ENCODE data around the gene CD3E. TPM values are rescaled to one million over a fixed set of nuclear protein-coding genes. Genes with fewer than 3 reads are reported as not detected.
A peak's percentile ranks its signal among the peaks of the same experiment; 100 is the strongest.

Gene CD3E
- total and polyA plus RNA-seq, 2 of the 13 experiments (the other 11 are each of a cell fraction or from before 2014, with no cell fraction given) = not detected

DNA sequence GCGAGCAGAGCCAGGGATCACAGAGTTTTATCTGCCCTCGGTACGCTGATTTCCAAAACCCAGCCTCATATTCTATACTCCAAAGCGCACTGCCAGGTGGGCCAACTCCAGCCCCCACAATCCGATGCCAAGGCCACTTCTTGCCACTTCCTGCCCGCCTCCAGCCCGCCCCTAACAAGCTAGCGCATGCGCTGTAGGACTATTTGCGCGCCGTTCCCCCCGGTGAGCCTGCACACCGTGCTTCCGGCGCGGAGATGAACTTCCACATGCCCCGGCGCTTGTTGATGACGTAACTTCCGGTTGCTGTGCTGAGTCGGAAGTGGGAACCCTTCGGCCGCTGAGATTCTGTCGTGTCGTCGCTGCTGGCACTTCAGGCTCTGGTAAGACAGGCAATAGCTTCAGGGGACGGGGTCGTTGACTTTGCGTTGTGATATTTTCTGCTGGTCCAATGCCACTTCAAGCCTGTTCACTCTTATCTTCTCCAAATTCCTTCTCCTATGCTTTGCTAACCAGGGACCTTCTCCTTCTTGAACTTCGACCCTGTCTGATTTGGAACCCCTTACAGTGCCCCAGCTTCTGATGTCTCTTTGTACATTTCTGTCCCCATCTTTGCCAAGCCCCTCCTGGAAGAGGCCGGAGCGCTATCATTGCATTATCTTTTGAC is 54.9 kb downstream of the CD3E start, which contains the start of gene UBE4A (continued):
- TF ChIP-seq, protein P1, sequence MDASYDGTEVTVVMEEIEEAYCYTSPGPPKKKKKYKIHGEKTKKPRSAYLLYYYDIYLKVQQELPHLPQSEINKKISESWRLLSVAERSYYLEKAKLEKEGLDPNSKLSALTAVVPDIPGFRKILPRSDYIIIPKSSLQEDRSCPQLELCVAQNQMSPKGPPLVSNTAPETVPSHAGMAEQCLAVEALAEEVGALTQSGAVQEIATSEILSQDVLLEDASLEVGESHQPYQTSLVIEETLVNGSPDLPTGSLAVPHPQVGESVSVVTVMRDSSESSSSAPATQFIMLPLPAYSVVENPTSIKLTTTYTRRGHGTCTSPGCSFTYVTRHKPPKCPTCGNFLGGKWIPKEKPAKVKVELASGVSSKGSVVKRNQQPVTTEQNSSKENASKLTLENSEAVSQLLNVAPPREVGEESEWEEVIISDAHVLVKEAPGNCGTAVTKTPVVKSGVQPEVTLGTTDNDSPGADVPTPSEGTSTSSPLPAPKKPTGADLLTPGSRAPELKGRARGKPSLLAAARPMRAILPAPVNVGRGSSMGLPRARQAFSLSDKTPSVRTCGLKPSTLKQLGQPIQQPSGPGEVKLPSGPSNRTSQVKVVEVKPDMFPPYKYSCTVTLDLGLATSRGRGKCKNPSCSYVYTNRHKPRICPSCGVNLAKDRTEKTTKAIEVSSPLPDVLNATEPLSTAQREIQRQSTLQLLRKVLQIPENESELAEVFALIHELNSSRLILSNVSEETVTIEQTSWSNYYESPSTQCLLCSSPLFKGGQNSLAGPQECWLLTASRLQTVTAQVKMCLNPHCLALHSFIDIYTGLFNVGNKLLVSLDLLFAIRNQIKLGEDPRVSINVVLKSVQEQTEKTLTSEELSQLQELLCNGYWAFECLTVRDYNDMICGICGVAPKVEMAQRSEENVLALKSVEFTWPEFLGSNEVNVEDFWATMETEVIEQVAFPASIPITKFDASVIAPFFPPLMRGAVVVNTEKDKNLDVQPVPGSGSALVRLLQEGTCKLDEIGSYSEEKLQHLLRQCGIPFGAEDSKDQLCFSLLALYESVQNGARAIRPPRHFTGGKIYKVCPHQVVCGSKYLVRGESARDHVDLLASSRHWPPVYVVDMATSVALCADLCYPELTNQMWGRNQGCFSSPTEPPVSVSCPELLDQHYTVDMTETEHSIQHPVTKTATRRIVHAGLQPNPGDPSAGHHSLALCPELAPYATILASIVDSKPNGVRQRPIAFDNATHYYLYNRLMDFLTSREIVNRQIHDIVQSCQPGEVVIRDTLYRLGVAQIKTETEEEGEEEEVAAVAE (CRISPR knock-in tag; IDR thresholded peaks at IDR 0.05; ENCODE audit: borderline replicate concordance) = peak; percentile 25; the same call in 1 of the 2 replicates
- TF ChIP-seq, protein P2, sequence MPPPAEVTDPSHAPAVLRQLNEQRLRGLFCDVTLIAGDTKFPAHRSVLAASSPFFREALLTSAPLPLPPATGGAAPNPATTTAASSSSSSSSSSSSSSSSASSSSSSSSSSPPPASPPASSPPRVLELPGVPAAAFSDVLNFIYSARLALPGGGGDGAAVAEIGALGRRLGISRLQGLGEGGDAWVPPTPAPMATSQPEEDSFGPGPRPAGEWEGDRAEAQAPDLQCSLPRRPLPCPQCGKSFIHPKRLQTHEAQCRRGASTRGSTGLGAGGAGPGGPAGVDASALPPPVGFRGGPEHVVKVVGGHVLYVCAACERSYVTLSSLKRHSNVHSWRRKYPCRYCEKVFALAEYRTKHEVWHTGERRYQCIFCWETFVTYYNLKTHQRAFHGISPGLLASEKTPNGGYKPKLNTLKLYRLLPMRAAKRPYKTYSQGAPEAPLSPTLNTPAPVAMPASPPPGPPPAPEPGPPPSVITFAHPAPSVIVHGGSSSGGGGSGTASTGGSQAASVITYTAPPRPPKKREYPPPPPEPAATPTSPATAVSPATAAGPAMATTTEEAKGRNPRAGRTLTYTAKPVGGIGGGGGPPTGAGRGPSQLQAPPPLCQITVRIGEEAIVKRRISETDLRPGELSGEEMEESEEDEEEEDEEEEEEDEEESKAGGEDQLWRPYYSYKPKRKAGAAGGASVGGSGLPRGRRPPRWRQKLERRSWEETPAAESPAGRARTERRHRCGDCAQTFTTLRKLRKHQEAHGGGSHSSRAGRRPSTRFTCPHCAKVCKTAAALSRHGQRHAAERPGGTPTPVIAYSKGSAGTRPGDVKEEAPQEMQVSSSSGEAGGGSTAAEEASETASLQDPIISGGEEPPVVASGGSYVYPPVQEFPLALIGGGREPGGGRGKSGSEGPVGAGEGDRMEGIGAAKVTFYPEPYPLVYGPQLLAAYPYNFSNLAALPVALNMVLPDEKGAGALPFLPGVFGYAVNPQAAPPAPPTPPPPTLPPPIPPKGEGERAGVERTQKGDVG (CRISPR knock-in tag; IDR thresholded peaks at IDR 0.05; ENCODE audit: borderline replicate concordance) = peak; percentile 69; the same call in 1 of the 2 replicates
- 0 out of 2 replicates have a peak, but pooled peaks have one; percentile 46 for TF ChIP-seq RCOR2 (CRISPR knock-in tag; IDR thresholded peaks at IDR 0.05)
- peak; percentile 79 for TF ChIP-seq SIN3B (IDR thresholded peaks at IDR 0.05; ENCODE audit: low read length)
- peak; percentile 67; the same call in 1 of the 2 replicates for TF ChIP-seq KDM4B (CRISPR knock-in tag; IDR thresholded peaks at IDR 0.05)
- TF ChIP-seq NCOA1 (CRISPR knock-in tag; IDR thresholded peaks at IDR 0.05) = no peak
- TF ChIP-seq ZMYM2 (CRISPR knock-in tag; IDR thresholded peaks at IDR 0.05) = peak; percentile 97
- TF ChIP-seq POLR2AphosphoS5 (IDR thresholded peaks at IDR 0.05; ENCODE audit: low read depth, low read length) = peak; percentile 96
- TF ChIP-seq, protein P3, sequence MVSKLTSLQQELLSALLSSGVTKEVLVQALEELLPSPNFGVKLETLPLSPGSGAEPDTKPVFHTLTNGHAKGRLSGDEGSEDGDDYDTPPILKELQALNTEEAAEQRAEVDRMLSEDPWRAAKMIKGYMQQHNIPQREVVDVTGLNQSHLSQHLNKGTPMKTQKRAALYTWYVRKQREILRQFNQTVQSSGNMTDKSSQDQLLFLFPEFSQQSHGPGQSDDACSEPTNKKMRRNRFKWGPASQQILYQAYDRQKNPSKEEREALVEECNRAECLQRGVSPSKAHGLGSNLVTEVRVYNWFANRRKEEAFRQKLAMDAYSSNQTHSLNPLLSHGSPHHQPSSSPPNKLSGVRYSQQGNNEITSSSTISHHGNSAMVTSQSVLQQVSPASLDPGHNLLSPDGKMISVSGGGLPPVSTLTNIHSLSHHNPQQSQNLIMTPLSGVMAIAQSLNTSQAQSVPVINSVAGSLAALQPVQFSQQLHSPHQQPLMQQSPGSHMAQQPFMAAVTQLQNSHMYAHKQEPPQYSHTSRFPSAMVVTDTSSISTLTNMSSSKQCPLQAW (CRISPR knock-in tag; IDR thresholded peaks at IDR 0.05) = peak; percentile 70
- TF ChIP-seq, protein P4, sequence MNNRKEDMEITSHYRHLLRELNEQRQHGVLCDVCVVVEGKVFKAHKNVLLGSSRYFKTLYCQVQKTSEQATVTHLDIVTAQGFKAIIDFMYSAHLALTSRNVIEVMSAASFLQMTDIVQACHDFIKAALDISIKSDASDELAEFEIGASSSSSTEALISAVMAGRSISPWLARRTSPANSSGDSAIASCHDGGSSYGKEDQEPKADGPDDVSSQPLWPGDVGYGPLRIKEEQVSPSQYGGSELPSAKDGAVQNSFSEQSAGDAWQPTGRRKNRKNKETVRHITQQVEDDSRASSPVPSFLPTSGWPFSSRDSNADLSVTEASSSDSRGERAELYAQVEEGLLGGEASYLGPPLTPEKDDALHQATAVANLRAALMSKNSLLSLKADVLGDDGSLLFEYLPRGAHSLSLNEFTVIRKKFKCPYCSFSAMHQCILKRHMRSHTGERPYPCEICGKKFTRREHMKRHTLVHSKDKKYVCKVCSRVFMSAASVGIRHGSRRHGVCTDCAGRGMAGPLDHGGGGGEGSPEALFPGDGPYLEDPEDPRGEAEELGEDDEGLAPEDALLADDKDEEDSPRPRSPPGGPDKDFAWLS (CRISPR knock-in tag; IDR thresholded peaks at IDR 0.05; ENCODE audit: borderline replicate concordance) = no peak
- peak; percentile 93 for TF ChIP-seq ZNF335 (CRISPR knock-in tag; IDR thresholded peaks at IDR 0.05)
- TF ChIP-seq SMAD9 (CRISPR knock-in tag; IDR thresholded peaks at IDR 0.05) = no peak
- TF ChIP-seq ZNF672 (CRISPR knock-in tag; IDR thresholded peaks at IDR 0.05) = no peak
- TF ChIP-seq, protein P5, sequence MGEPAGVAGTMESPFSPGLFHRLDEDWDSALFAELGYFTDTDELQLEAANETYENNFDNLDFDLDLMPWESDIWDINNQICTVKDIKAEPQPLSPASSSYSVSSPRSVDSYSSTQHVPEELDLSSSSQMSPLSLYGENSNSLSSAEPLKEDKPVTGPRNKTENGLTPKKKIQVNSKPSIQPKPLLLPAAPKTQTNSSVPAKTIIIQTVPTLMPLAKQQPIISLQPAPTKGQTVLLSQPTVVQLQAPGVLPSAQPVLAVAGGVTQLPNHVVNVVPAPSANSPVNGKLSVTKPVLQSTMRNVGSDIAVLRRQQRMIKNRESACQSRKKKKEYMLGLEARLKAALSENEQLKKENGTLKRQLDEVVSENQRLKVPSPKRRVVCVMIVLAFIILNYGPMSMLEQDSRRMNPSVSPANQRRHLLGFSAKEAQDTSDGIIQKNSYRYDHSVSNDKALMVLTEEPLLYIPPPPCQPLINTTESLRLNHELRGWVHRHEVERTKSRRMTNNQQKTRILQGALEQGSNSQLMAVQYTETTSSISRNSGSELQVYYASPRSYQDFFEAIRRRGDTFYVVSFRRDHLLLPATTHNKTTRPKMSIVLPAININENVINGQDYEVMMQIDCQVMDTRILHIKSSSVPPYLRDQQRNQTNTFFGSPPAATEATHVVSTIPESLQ (CRISPR knock-in tag; conservative IDR thresholded peaks at IDR 0.05) = no peak
- TF ChIP-seq ZNF883 (CRISPR knock-in tag; IDR thresholded peaks at IDR 0.05; ENCODE audit: not compliant biosample characterization) = peak; percentile 46
- TF ChIP-seq ZKSCAN8 (CRISPR knock-in tag; IDR thresholded peaks at IDR 0.05; ENCODE audit: borderline replicate concordance) = peak; percentile 44; the same call in 1 of the 2 replicates
